ENCODE results near the gene TWF1.
"Not testable (repeated sequence)": the region's sequence is repeated elsewhere in the genome, so short reads cannot be mapped to it uniquely, and the experiment has no call there.

Gene TWF1

DNA sequence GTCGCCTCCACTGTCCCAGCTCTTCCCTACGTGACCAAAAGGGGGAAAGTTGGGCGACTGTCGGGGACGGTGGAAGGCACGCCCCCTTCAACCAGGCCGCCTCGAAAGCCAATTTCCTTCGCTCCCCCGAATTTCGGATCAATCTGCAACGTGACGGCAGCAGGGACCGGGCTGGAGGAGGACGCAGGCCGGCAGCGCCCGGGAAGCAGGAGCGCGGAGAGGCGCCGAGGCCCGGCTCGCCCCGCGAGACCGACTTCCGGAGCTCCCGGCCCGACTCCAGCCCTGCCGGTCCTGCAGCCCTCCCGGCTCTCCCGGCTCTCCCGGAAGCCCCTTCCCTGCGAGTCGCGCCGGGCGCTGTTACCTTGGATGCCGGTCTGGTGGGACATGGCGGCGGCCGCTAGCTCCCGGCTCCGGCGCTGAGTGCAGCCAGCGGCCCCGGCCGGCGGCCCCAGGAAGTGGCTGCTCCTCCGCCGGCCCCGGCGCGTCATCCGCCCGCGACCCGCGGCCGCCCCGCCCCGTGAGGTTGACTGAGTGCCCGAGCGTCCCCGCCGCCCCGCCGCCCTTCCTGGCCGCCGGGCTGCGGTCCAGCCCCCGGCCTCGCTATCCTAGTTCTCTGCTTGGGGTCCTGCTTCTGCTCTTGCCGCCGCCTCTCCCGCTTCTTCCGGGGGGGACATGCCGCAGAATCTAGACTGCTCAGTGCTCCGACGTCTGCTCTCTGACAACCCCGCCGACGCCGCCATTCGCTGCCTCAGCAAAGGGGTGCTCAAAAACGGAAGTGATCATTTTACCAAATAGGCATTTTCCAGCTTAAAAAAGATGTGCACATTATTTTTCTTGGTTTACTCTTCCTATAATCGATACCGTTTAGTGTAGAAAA, at the start of gene TWF1:
Gene TWF1 (minus strand): TSS at position 458 of the 877 bp plus-strand sequence. CDS start 72 bp downstream, at position 386.
- peak; percentile 95 for DNase-seq

GRCh38 chr12:43852744-43853143, 46.6 kb upstream of the TWF1 start:
- DNase-seq, result no peak

- DNase-seq, result no peak
Measured at GRCh38 chr12:43848786-43849185, 42.7 kb upstream of the TWF1 start.

- DNase-seq, result no peak
Measured at GRCh38 chr12:43848226-43848507, 42.0 kb upstream of the TWF1 start.

- DNase-seq, result not testable (repeated sequence)
Measured at GRCh38 chr12:43847425-43848225, 41.5 kb upstream of the TWF1 start.

GRCh38 chr12:43842259-43842658, 36.1 kb upstream of the TWF1 start:
- DNase-seq, result no peak

DNA sequence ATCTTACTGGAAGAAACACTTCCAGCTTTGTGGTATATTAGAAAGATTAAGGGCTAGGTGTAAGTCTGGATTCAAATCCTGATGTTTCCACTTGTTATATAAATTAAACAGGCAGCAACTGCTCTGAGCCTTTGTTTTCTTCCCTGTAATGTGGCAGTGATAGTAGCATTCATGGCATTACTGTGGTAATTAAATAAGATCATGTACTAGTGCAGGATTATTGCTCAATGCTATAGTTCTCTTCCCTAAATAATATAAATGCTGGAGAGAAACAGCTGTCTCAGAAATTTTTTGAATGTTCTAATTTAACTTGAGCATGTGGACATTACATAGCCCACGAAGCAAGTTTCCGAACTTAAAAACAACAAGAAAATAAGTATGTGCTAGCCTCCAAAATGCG, 35.1 kb upstream of the TWF1 start:
- no peak for DNase-seq

DNA sequence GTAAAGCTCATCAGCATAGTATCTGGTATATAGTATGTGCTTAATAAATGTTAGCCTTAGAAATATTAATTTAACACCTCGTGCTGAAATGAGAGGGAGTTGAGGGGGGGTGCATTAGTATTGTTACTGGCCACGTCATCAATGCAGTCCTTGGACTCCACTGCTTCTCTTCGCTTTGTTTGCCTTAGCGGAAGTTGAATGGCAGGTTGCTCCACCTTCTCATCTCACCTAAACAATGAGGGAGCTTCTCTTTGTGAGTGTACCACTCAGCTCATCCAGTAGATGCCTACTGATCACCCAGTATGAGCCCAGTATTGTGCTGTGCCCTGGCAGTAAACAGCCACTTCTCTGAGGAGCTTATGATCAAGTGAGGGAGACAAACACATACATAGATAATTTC, 34.2 kb upstream of the TWF1 start:
- DNase-seq, result no peak

GRCh38 chr12:43836475-43836989, 30.4 kb upstream of the TWF1 start:
- DNase-seq, result no peak

DNA sequence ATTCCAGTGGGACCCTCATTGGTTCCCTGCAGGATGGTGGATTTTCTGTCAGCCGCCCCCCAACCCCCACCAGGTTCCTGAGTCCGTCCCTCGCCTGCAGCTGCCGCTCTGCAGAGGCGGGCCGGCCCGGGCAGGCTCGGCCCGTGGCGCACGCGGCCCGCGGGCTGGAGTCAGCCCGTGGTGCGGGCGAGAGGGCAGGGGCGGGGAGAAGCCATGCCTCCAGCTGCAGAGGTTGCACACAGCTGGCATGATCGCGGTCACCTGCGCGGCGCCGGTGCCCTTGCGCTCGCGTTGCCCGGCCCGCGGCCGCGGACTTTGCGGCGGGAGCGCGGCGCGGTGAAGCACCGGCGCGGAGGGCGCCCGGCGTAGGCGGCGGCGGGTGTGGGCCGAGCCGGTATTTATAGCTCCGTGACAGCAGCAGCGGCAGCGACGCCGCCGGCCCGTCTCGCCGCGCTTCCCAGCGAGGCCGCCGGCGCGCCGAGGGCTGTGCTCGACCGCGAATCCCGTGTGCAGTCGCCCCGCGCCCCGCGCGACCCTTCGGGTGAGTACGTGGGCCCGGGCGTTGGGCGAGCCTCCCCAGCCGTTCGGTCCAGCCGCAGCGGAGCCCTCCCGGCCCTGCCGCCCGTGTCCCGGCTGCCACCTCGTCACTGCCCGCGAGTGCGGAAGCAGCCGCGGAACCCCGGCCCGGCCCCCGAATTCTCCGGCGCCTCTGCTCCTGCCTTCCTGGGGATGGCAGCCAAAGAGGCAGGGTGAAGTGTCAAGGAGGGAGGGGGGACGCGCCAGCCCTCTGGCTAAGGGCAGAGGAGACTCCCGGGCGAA, 29.7 kb upstream of the TWF1 start, which contains the start of gene TMEM117:
Gene TMEM117 (plus strand): TSS at position 426 of the 819 bp plus-strand sequence.
- peak; percentile 88 for DNase-seq

DNA sequence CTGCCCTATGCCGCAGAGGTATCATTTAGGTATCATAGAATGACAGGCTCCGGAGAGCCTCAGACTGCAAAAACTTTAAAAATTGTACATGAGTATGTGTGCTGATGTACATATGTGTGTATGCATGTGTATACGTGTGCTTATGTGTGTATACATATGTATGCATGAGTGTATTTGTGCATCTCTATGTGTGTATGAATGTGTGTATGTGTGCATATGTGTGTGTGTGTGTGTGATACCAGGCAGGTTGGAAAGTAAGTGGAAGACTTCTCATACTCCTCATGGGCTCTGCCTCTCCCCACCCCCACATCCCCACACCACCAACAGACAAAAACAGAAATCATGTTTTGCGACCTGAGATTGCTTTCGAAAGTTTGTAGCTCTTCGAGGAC, 29.1 kb upstream of the TWF1 start:
- DNase-seq, result no peak

DNA sequence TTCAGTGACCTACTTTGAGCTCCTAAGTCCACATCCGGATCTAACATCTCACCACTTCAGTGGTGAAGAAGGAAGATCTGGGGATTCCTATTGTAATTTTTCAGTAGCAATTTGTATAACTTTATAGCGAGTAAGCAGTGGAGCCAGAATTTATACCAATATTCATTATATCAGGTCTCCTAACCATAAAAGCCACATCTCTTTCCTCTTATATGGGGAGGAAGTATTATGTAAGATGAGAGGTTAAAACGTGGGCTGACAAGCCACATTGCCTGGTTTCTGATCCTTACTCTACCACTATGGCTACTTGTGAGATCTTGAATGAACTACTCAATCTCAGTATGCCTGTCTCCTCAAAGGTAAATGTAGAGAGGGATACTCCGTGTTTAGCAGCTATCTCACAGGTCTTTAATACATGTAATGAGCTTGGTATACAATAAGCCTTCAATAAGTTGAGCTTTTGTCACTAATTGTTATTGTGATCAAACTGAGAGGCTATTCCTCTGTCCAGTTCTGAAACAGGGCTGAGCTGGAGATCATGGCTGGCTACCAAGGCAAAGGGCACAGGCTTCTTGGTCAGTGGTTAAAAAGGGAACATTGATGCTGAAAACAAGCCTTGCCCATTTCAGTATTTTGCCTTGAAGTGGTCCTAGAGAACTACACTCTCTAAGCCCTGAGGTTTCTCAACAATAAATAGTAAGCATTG, 26.5 kb upstream of the TWF1 start:
- no peak for DNase-seq

- DNase-seq, result no peak
Measured at GRCh38 chr12:43827093-43827492, 21.0 kb upstream of the TWF1 start.

DNA sequence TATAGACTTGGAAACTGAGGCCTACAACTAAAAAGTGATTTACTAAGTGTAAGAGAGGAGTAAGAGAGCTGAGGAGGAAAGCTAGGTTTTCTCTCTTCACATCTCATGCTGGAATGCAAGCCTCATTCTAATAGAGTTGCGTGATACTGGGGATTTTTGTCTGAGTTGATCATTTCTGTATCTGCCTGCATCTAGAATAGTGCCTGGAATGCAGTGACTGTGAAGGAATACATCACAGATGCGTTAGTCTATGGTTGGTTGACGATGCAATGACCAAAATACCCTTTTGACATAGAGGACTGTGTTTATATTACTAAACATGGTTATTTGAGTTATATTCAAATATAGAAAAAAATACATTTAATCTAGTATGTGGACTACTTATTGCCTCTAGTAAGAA, 20.6 kb upstream of the TWF1 start:
- DNase-seq, result no peak

DNA sequence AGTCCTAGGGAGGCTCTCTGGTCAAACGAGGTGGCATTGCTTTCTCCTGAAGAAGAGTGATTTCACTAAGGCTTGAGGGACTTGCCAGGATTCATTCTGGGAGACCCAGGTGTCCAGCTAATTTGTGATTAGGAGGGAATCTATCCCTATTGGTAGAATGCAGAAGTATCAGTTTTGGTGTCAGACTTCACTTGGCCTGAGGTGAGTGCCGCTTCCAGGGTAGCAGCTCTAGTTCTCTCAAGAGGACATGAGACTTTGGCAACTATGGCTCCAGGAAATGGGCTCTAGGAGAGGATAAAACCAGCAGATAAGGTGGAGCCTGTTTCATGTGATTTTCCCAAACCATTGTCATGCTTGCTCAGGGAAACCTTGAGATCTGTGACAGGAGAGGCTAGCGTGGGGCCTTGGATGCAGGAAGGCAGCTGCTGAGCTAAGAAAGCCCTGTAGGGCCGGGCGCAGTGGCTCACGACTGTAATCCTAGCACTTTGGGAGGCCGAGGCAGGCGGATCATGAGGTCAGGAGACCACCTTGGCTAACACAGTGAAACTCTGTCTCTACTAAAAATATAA, 18.2 kb upstream of the TWF1 start:
- DNase-seq, result no peak

DNA sequence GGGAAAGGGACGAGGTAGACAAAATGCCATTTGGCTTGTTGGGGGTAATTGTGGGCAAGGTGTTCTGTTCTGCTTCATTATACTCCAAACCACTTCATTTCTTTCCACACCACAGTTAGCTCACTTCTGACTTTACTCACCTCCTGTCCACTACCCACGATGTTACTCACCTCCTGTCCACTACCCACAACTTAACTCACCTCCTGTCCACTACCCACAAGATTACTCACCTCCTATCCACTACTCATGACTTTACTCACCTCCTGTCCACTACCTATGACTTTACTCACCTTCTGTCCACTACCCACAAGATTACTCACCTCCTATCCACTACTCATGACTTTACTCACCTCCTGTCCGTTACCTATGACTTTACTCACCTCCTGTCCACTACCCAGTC, 10.1 kb upstream of the TWF1 start:
- no peak for DNase-seq

DNA sequence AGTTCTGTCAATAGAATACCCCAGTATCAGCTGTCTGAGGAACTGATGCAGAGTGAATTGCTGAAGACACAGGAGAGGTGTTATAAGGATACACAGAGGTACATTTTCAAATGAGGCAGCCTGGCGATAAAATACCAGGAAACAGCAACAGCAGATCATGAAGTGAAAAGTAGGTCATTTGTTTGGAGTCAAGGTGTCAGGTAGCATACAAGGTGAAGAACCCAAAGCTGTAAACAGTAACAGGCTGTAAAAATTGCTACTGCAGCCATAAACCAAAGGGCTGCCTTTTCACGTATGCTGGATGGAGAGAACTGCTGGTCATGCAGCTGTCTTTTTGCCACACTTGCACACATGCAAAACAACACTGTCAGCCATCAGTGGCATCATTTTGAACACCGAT, 9.3 kb upstream of the TWF1 start:
- no peak for DNase-seq

DNA sequence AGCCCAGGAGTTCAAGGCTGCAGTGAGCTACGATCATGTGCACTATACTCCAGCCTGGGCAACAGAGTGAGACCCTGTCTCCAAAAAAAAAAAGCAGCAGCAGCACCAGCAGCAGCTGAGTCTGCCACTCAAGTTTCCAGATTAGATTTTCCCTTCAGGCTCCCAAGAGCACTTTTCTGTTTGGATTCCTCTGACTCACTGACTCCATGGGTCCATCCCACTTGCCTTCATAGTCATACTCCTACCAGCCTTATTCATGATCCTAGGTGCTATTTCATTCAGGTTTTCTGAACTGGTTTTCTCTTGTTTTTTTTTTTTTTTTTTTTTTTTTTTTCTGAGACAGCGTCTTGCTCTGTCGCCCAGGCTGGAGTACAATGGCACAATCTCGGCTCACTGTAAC, 6.8 kb upstream of the TWF1 start:
- DNase-seq, result no peak

DNA sequence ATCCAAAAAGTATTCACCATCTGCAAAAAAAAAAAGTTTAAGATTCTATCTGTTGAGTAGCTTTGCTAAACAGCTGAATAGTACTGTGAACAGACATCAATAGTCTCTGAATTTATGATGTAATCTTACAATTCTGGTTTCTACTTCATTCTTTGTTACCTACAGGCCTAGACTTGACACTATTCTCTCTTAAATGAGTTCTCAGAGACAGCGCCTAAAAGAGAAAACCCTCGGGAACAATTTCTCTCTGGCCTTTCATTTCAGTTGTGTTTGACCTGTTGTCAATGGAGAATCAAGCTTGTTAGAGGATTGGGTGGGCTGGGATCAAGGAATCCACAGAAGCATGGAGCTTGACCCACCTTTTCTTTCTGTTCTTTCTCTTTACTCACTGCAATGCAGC, 5.9 kb upstream of the TWF1 start:
- DNase-seq, result no peak

GRCh38 chr12:43807386-43807785, 1.3 kb upstream of the TWF1 start:
- no peak for DNase-seq

- DNase-seq, result no peak
Measured at GRCh38 chr12:43806737-43807072, 588 bp upstream of the TWF1 start.

- peak; percentile 26 for DNase-seq
Measured at GRCh38 chr12:43805149-43805859, 813 bp downstream of the TWF1 start.
